ENCODE results near the gene HAPLN1. TPM values are rescaled to one million over a fixed set of nuclear protein-coding genes. Genes with fewer than 3 reads are reported as not detected.
"Not testable (repeated sequence)": the region's sequence is repeated elsewhere in the genome, so short reads cannot be mapped to it uniquely, and the experiment has no call there.

The HAPLN1 gene
- total and polyA plus RNA-seq, 11 donors = 0.07 to 2.2 (median 1.0) TPM; not detected in 2

GRCh38 chr5:83740741-83741140 is 20.1 kb upstream of the HAPLN1 start:
- DNase-seq = no peak
- Histone ChIP-seq H3K4me1 (no peaks in the 10 kb centered on the region), H3K4me3 (no peak overlapping the region), H3K27me3 (no peaks in the 10 kb centered on the region), H3K9me3 (no peaks in the 10 kb centered on the region), H3K36me3 (no peaks in the 10 kb centered on the region), H3K27ac (no peak overlapping the region)
- no peak for ATAC-seq
- intact Hi-C loops (cut with DNase I) = no loop called here
- 82 to 90% (median 86%) methylated on average over 2 of the region's 2 CpGs for WGBS, 4 donors
- no peak for TF ChIP-seq POLR2A (IDR thresholded peaks at IDR 0.05)
- TF ChIP-seq CTCF (IDR thresholded peaks at IDR 0.05) = no peak

GRCh38 chr5:83736169-83736568 is 15.5 kb upstream of the HAPLN1 start:
- H3K27me3 ChIP-seq; ATAC-seq; H3K36me3 ChIP-seq; DNase-seq; H3K4me1 ChIP-seq; intact Hi-C loops (cut with DNase I); H3K27ac ChIP-seq; H3K4me3 ChIP-seq; H3K9me3 ChIP-seq: not testable (repeated sequence)
- 80 to 95% (median 89%) methylated on average over 2 of the region's 2 CpGs for WGBS, 4 donors

GRCh38 chr5:83735058-83735457 is 14.4 kb upstream of the HAPLN1 start:
- ATAC-seq; H3K4me1 ChIP-seq; H3K4me3 ChIP-seq; intact Hi-C loops (cut with DNase I); H3K27ac ChIP-seq; H3K36me3 ChIP-seq; H3K27me3 ChIP-seq; DNase-seq; H3K9me3 ChIP-seq: not testable (repeated sequence)

GRCh38 chr5:83731638-83732037 is 11.0 kb upstream of the HAPLN1 start:
- H3K4me3 ChIP-seq = no peak overlapping the region
- 63 to 69% (median 65%) methylated on average over 2 of the region's 2 CpGs for WGBS, 4 donors
- H3K4me1 ChIP-seq = no peaks in the 10 kb centered on the region
- ATAC-seq (no peak), DNase-seq (no peak)
- TF ChIP-seq CTCF (IDR thresholded peaks at IDR 0.05) (no peak), POLR2A (IDR thresholded peaks at IDR 0.05) (no peak)
- intact Hi-C loops (cut with DNase I) = no loop called here
- H3K27ac ChIP-seq = no peak overlapping the region
- H3K36me3 ChIP-seq = no peaks in the 10 kb centered on the region
- no peaks in the 10 kb centered on the region for H3K27me3 ChIP-seq
- H3K9me3 ChIP-seq = no peaks in the 10 kb centered on the region

- intact Hi-C loops (cut with DNase I) = loop anchor here in 1 of 10 donors (10.0 kb wide), 1 partner anchor 195 kb away; no protein-coding TSS in a partner anchor
- ATAC-seq (no peak), DNase-seq (no peak)
- Histone ChIP-seq H3K9me3 (no peaks in the 10 kb centered on the region), H3K4me3 (no peak overlapping the region), H3K36me3 (no peaks in the 10 kb centered on the region), H3K4me1 (no peaks in the 10 kb centered on the region), H3K27me3 (peaks cover 0 to 11% (median 0%) of the 10 kb centered on the region in 9 donors), H3K27ac (no peak overlapping the region)
- no peak for TF ChIP-seq POLR2A (IDR thresholded peaks at IDR 0.05)
- no peak for TF ChIP-seq CTCF (IDR thresholded peaks at IDR 0.05)
Observed at GRCh38 chr5:83729362-83729761, 8.7 kb upstream of the HAPLN1 start.
